Muscle of arm (tissue), 12 donors: ENCODE data around the gene AOAH. TPM values are rescaled to one million over a fixed set of nuclear protein-coding genes. Genes with fewer than 3 reads are reported as not detected.
"Not testable (repeated sequence)": the region's sequence is repeated elsewhere in the genome, so short reads cannot be mapped to it uniquely, and the experiment has no call there.

Experiments used
- DNase-seq: peaks from one replicate; pipeline ENCODE4 v3.0.0-alpha.2; 2013
- polyA plus RNA-seq, 12 donors: library from polyadenylated mRNA; unstranded; fragments of 120-200 nt; gene quantifications; one replicate each; pipeline ENCODE4 v1.2.1, GENCODE V29; 2013; ENCODE audit not compliant: insufficient read length in 12 of 12

AOAH gene
- polyA plus RNA-seq, 12 donors = 2.4 to 11.4 (median 3.2) TPM; not detected in 2

DNA sequence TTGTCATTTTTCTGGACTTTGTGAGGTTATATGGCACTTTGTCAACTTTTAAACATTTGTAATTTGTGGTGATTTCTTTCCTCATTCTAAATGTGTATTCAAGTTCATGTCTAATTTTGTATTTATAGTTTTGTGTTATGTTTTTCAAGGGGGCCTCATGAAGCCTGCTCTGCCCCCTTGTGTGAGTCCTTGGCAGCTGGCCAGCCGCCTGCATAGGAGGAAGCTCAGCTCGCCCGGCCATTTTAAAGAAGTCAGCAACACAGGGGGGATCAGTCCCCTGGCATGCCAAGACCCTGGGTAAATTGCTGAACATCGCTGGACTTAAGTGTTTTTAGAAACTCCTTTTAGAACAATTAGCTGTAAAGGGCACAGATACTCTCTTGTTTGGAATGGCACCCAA lies 211.7 kb downstream of the AOAH start:
- no peak for DNase-seq

DNA sequence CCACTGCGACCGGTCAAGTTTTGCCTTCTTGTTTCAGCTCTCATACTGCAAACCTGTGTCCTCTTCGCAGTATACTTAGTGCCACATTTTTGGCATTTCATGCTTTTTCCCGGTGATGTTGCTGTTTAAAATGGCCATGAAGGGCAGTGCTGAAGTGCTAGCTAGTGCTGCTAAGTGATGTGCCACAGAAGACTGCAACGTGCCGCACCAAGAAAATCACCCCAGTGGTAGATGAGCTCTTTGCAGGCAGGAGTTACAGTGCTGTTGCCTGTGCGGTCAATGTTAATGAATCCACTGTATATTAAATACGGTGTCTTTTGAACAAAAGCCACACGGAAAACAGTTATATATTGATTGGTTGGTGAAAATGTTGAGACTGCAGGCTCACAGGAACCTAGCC lies 214.3 kb downstream of the AOAH start:
- DNase-seq = no peak

DNA sequence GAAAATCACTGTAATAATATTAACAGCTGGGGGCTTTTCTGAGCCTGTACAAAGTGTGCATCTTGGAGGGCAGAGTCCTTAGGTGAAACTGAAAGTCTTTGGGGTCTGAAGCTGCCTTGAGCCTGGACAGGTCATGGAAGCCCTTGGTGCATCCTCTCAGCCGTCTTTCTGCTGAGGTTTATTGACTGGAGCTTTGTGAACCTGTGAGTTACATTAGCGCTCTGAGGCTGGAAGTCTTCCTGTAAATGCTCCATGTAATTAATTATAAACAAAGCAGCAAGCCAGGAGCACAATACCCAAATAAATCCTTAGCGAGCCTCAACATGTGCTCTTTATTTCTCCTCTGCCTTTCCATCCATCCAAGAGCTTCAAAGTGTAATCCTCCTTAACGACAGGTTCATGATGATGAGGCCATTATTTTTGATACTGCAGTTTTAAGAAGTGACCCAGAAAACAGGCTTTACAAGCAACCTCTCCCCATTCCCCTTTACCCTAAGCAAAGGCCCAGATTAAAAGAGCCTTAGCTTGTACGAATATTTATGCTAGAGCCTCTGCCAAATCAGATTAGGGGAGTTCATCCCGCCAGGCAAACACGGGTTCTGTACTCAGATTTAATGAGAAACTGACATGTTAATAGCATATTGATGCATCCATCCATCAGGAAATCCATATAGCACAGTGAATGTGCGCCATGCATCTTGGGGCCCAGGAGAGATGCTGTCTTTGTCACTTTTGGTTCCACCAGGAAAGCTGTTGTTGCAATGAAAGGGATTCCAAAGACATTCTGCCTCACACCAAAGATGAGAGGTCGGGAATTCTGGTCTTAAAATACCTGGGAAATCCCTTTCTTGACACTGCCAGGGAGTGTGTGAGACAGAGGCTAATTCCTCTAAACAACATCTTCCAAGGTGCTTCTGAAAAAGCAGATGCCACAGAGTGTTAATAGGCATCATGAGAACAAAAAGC lies 216.5 kb downstream of the AOAH start:
- DNase-seq = no peak

DNA sequence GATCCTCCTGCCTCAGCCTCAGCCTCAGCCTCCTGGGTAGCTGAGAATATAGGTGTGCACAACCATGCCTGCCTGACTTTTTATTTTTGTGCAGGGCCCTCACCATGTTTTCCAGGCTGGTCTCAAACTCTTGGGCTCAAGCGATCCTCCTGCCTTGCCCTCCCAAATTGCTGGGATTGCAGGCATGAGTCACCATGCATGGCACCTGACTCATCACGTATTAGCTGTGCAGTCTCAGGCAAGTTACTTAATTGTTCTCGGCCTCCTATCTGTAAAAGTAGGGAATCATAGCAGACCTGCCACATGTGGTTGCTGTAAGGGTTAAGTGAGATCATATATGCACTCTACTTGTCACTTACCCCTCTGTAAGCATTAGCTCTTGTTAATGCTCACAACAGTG lies 217.5 kb downstream of the AOAH start:
- DNase-seq = no peak

DNA sequence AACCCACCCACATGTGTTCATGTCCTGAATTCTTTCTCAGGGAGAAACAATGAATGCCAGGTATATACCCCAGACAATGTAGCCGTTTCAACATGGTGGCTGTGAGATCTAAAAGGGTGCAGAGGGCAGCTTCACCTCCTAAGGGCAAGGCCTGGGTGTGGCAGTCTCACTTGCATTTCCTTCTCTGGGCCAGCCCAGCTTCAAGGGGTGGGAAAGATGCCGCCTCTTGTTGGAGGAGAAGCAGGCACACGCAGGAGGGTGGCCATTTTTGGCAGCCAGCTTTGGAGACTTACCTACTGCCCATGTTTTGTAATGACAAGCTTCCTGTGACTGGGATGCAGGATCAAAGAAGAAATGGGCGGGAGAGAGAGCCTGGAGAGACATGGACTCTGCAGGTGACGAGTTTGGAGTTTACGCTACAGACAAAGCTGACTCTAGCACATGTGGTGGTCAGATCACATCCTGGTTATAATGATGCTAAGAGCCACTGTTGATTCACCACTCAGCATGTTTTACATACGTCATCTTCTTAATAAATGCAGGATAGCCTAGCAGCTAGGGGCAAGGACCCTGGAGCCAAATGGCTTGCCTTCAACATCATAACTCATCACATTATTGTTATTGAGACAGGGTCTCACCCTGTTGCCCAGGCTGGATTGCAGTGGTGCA lies 218.0 kb downstream of the AOAH start:
- DNase-seq = no peak

DNA sequence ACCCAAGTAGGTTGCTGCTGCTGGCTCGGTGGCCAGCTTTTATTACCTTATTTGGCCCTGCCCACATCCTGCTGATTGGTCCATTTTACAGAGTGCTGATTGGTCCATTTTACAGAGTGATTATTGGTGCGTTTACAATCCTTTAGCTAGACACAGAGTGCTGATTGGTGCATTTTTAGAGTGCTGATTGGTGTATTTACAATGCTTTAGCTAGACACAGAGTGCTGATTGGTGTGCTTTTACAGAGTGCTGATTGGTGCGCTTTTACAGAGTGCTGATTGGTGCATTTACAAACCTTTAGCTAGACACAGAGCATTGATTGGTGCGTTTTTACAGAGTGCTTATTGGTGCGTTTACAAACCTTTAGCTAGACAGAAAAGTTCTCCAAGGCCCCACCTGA lies 219.7 kb downstream of the AOAH start:
- DNase-seq = not testable (repeated sequence)

DNA sequence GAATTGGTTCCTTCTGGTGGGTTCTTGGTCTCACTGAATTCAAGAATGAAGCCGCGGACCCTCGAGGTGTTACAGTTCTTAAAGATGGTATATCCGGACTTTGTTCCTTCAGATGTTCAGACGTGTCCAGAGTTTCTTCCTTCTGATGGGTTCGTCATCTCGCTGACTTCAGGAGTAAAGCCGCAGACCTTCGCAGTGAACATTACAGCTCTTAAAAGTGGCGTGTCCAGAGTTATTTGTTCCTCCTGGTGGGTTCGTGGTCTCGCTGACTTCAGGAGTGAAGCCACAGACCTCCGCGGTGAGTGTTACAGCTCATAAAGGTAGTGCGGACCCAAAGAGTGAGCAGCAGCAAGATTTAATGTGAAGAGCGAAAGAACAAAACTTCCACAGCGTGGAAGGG lies 220.1 kb downstream of the AOAH start:
- not testable (repeated sequence) for DNase-seq

DNA sequence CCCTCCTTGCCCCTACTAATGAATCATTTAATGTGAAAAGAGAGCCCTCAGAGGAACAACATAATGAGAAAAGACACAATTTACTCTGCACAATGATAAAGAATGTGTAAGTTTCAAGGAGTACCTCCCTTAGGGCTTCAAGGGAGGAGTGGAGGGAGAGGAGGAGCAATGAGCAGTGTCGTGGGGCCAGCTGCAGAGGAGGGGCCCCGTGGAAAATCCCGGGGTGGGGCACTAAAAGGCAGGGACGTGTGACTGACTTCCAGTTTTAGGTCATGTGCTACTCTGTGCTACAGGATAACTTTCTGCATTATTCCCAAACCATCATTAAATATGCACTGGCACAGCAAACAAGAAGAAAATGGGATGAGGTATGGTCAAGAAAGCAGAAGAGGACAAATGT lies 226.5 kb downstream of the AOAH start:
- DNase-seq = no peak

DNA sequence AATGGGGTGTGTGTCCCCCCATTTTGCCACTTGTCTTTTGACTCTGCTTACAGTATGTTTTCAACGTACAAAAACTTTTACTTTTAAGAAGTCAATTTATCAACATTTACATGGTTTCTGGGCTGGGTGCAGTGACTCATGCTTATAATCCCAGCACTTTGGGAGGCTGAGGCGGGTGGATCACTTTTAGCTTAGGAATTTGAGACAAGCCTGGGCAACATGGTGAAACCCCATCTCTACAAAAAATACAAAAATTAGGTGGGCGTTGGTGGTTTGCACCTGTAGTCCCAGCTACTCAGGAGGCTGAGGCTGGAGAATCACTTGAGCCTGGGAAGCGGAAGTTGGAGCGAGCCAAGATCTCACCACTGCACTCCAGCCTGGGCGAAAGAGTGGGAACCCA lies 227.1 kb downstream of the AOAH start:
- not testable (repeated sequence) for DNase-seq

DNA sequence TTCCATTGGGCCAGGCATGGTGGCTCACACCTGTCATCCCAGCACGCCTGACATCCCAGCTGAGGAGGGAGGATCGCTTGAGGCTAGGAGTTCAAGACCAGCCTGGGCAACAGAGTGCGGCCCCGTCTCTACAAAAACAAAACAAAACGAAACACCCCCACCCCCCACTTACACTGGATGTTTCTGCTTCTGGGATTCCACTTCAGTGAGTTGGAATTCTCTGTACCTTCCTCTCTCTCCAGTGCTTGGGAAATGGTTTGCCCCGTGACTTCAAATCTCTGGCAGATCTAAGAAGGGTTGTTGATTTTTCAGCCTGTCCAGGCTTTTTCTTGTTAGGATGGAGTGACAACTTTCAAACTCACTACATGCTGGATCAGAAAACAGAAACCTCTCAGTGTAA lies 227.7 kb downstream of the AOAH start:
- no peak for DNase-seq

DNA sequence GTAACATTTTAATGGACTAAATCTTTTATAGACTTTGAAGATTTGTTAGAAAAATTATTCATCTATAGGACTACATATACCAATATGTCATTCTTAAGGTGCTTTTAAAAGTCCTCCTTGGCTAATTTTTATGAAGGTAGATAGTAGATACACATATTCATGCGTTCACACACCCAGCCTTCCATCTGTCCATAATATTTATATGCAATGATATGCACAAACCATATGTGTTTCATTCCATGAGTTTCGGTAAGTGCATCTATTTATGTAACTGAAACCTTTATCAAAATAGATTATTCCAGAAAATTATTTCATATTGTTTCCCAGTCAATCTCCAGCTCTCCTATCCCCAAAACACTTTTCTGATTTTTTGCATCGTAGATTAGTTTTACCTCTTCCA lies 233.0 kb downstream of the AOAH start:
- no peak for DNase-seq

DNA sequence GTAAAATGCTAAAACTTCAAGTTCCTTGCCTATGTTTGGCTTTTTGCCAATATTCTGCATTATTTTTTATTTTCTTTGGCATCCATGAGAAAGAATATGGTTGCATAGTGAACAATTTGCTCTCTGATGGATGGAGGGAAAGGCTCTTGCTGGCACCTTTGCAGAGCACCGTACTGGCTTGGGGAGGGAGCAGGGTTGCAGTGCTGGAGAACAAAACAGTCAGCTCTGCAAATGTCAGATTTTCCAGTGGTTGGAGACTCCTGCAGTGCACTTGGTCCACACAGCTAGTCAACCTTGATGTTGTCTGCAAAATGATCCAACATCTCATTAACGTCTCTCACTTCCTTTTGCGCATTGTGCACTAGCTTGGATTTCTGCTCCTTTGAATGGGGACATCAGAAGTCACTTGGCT lies 233.9 kb downstream of the AOAH start:
- DNase-seq = no peak

DNA sequence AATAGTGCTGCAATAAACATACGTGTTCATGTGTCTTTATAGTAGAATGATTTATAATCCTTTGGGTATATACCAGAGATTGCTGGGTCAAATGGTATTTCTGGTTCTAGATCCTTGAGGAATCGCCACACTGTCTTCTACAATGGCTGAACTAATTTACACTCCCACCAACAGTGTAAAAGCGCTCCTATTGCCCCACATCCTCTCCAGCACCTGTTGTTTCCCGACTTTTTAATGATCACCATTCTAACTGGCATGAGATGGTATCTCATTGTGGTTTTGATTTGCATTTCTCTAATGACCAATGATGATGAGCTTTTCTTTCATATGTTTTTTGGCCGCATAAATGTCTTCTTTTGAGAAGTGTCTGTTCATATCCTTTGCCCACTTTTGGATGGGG lies 235.6 kb downstream of the AOAH start:
- DNase-seq = not testable (repeated sequence)

DNA sequence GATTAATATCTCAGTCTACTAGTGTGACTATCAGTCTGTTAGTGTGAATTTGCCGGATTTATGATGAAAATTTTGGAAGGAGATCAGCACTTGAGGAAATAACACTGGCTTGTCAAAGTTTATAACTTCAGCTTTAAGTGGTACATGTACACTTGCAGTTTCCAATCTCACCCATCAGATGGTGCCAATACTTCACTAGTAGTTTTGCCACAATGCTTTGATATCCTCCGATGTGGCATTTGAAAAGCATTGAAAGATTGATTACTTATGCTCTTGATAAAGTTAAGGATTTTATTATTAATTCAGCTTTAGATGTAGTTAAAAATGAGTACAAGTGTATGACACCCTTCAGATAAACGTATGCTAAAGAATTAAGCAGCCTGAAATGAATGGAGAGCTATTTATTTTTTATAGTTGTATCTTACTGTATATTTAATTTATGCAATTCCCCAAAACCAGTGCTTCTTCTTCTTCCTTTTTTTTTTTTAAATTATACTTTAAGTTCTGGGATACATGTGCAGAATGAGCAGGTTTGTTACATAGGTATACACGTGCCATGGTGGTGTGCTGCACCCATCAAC lies 236.4 kb downstream of the AOAH start:
- peak; percentile 37 for DNase-seq

DNA sequence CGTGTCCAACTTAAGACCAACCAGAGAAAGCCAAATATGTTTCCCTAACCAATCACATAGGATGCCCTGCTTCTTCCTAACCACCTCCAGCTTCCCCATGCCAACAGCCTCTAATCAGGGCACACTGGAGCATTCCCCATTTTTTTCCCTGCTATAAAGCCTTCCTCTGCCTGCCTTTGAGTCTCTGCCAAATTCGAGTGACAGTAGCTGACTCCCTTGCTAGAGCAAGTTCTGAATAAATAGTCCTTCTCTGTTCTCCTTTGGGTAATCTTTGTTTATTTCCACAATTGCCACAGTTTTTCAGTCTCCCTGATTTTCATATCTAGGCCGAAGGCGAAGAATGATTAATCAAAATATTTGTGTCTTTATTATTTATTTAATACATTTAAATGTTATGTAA lies 238.0 kb downstream of the AOAH start:
- no peak for DNase-seq

DNA sequence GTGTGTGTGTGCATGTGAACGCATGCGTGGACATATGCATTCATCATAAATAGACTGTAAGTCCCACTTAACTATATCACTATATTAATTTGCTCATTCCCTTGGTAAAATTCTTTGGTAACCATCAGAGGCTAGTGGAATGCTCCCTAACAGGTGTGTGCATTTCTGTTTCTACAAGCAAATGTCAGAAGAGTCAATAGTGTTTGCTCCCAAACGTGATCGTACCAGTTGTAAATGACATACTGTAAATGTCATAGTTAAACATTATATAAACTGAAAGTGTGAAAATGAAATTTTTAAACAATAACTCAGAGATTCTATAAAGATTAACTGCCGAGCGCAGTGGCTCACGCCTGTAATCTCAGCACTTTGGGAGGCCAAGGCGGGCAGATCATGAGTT lies 240.0 kb downstream of the AOAH start:
- DNase-seq = no peak

DNA sequence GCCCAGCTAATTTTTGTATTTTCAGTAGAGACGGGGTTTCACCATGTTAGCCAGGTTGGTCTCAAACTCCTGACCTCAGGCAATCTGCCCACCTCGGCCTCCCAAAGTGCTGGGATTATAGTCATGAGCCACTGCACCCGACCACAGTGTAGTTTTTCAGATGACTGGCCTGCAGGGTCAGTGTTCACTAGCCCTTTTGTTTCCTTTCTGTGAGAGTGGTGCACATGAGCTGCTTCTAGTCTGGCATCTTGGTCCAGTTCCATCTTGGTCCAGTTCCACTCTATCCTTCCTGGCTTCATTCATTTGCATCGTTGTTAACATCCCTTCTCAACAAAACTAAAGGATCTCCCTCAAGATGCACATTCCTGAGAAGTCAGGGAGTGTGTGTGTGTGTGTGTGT lies 240.4 kb downstream of the AOAH start:
- not testable (repeated sequence) for DNase-seq

DNA sequence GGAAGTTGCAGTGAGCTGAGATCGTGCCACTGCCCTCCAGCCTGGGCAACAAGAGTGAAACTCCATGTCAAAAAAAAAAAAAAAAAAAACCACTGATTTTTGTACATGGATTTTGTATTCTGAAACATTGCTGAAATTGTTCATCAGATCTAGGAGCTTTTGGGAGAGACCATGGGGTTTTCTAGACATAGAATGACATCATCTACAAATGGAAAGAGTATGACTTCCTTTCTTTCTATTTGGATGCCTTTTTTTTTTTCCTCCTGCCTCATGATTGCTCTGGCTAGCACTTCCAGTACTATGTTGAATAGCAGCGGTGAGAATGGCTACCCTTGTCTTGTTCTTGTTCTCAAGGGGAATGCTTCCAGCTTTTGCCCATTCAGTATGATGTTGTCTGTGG lies 245.5 kb downstream of the AOAH start:
- DNase-seq = no peak

DNA sequence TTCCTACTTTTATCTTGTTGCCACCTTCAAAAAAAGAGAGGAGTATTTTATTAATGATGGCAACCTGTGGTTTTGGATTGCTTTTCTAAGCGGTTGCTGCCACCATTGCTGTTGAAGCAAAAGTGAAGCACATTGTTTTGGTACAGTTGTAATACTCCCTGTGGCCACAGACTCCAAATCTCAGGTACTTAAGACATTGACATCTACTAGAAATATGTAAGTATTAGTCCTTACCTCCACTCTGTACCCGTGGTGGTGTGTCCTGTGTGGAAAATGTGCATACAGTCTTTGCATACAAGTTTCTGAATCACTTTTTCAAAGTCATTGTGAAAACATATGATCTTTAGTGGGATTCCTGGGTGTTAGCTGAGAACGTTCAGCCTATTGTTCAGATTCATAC lies 248.9 kb downstream of the AOAH start:
- no peak for DNase-seq

DNA sequence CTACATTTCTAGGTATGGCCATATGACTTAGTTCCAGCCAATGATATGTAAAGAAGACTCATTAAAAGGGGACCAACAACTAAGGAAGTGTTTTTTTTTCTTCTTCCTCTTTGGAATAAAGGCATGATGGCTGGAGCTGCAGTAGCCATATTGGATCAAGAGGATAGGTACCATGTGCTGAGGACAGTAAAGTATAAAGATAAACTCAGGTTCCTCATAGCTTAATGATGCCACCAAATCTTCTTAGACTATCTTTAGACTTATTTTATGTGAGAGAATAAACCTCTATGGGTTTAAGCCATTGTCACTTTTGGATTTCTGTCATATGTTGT lies 249.3 kb downstream of the AOAH start:
- DNase-seq = no peak

DNA sequence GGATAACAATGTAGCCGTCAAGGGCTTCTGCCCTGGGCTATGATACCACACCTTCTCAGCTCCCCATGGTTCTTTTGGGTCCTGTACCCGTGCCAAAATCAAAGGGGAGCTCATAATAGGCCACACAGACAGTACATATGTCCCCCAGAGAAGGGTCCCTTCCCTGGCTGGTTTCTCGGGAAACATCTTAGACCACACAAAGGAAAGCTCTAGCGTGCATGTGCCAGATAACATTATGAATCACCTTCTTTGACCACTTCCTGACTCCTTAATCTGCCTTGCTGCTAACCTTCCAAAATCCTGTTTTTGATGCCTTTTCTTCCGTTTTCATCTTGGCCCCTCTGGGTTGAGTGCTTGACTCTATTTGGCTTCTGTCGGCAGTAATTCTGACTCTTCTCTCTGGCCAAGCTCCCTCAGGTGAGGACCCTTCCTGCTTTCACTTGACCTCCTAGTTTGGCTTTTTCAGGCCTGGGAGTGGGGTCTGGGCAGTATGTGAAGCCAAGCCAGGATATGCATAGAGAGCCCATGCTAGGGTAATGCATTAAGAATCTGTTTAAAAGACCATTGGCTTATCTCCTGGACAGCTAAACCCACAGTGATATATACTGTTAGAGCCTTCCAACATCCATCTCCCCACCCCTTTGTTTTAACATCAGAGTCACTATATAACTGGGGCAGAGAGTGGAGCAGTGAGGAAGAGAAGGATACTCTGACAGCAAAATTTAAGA lies 249.8 kb downstream of the AOAH start:
- DNase-seq = no peak
